Erythroblast (primary cell): ENCODE measurements around the gene ZNF865.

Experiments
- GATA1 ChIP-seq: IDR thresholded peaks from 2 replicates; pipeline ENCODE4 v1.6.1; 2011; ENCODE audit warnings: low read depth, mild to moderate bottlenecking, control low read depth, low read length, moderate library complexity
- POLR2A ChIP-seq: IDR thresholded peaks from 2 replicates; pipeline ENCODE4 v1.6.1; 2011; ENCODE audit warnings: mild to moderate bottlenecking, low read length

DNA sequence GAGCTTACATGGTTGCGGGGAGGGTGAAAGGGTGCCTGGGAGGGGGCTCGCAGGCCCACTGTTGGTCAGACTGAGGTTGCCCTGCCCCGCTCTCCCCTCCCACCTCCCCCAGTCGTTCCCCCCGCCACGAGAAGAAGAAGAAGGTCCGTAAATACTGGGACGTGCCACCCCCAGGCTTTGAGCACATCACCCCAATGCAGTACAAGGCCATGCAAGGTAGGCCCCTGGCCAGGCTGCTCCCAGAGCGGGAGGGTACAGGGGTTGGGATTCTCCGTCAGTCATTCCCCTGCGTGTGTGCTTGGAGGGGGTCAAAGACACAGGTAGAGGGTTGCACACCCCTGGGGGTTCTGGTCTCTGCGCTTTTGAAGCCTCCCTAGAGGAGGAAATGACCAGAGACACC, 55.0 kb downstream of the ZNF865 start:
- no peak for TF ChIP-seq POLR2A
- TF ChIP-seq GATA1, result no peak
